Endometrial microvascular endothelial cells (primary cell): Measurements from ENCODE around the gene PPM1M. TPM values are rescaled to one million over a fixed set of nuclear protein-coding genes. Genes with fewer than 3 reads are reported as not detected.

Experiments used
- in situ Hi-C: cut with HindIII; loops from 2 replicates; pipeline ENCODE4 v1.10.0; 2017; ENCODE audit warnings: low sequenced_read_pairs, low pct_unique_long_range_greater_than_20kb; ENCODE audit errors: inconsistent ontology term
- total RNA-seq: library from RNA; depleted of rRNA; stranded (reverse); fragments of >200 nt; gene quantifications from one replicate; pipeline ENCODE4 v1.2.3, GENCODE V29; 2015; ENCODE audit errors: inconsistent ontology term

PPM1M gene
- total RNA-seq, 1 donor from 2014 or later: 15.2 TPM

- in situ Hi-C loops: no loop called here
Observed at GRCh38 chr3:52289338-52289746, 43.8 kb downstream of the PPM1M start.

DNA sequence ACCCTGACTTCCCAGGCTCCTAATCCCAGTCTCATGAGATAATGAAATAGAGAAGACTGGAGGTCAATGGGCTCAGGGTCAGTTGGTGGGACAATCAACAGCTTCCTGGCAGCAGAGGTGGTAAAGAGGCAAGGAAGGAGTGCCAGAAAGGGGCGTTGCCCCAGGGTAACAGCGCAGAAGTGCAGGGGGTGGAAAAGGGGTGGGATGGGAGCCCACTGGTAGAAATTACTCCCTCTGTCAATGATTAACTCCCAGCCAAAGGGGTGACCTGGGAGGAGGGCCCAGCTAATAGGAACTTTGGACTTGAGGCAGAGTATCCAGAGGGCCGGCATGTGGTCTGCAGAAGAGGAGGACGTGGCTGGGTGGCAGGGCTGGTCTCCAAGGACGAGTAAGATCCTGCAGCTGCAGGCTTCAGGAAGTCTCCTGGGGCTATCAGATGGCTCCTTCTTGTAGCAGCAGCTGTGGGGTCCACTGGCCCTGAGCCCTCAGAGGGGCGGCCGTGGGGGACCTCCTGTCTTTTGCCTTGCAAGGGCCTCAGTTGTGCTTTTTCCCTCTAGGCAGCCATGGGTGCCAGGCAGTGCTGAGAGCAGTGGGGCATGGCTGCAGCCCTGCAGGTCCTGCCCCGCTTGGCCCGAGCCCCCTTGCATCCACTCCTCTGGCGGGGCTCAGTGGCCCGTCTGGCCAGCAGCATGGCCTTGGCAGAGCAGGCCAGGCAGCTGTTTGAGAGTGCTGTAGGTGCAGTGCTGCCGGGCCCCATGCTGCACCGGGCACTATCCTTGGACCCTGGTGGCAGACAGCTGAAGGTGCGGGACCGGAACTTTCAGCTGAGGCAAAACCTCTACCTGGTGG, 44.4 kb downstream of the PPM1M start:
- in situ Hi-C loops: no loop called here

DNA sequence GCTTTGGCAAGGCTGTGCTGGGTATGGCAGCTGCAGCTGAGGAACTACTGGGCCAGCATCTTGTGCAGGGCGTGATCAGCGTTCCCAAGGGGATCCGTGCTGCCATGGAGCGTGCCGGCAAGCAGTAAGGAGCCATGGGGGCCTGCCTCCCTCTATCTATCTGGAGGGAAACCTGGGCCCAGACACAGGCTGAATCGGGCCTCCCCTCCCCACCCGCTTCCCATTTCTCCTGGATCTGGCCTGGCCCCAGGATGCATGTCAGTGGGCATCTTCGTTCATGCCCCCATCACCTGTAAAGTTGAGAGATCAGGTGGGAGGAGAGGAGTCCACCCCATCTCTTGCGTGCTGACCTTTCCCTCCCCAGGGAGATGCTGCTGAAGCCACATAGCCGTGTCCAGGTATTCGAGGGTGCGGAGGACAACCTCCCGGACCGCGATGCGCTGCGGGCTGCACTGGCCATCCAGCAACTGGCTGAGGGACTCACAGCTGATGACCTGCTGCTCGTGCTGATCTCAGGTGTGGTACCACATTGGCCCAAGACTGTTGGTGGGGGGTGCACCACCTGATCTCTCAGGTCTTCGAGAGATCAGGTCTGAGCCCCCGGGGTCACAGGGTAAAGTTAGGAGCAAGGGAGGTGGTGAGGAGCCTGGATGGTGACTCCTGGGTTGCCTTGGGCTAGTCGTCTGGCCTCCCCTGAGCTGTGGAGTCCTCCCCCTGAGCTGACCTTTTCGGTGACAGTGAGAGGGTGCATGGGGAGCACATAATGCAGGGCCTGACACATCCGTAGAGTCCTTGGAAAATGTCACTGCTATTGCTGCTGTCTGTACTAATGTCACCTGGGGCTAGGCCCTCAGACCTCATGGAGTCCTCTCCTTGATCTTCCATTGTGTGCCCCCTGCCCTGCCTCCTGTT, 45.3 kb downstream of the PPM1M start:
- in situ Hi-C loops: no loop called here

GRCh38 chr3:52291508-52292181, 46.1 kb downstream of the PPM1M start:
- in situ Hi-C loops: no loop called here

DNA sequence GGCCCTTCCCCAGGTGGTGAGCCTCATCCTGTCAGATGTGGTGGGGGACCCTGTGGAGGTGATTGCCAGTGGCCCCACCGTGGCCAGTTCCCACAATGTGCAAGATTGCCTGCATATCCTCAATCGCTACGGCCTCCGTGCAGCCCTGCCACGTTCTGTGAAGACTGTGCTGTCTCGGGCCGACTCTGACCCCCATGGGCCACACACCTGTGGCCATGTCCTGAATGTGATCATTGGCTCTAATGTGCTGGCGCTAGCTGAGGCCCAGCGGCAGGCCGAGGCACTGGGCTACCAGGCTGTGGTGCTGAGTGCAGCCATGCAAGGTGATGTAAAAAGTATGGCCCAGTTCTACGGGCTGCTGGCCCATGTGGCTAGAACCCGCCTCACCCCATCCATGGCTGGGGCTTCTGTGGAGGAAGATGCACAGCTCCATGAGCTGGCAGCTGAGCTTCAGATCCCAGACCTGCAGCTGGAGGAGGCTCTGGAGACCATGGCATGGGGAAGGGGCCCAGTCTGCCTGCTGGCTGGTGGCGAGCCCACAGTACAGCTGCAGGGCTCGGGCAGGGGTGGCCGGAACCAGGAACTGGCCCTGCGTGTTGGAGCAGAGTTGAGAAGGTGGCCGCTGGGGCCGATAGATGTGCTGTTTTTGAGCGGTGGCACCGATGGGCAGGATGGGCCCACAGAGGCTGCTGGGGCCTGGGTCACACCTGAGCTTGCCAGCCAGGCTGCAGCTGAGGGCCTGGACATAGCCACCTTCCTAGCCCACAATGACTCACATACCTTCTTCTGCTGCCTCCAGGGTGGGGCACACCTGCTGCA, 46.9 kb downstream of the PPM1M start:
- in situ Hi-C loops: no loop called here

DNA sequence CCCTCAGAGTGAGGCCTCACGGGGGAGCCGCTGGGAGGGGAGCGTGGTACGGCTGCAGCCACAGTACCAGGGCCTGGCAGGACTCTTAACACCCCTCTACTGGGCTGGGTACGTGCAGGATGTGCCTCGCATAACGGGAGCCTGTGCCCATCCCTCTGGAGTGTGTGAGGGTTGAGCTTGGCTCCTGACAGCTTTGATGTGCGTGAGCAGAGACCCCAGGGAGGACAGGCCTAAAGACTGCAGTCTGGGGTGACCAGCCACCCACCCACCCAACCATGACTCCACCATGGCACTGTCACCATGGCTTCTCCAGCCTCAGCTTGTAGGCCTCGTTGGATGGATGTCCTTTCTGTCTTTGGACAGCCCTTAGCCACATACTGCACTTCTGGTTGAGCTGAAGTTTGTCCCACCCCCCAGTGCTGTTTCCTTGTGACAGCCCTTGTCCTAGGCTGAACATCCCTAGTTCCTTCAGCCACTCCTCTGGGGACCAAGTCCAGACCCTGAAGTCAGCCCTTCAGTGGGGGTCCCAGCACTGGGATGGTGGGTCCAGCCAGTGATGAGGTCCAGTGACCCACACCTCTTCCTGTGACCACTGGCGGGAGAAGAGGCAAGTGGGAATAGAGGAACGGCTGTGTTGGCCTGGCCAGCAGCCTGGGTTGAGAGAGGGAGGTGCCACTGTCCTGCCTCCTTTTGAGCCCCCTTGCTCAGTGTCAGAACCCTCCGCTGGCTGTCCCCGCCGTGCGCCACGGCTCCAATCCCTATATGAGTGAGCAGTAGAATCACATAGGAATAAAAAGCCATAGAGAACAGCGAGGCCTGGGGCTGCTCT, 48.1 kb downstream of the PPM1M start:
- in situ Hi-C loops: no loop called here

GRCh38 chr3:52294320-52295150, 49.0 kb downstream of the PPM1M start:
- in situ Hi-C loops: no loop called here

DNA sequence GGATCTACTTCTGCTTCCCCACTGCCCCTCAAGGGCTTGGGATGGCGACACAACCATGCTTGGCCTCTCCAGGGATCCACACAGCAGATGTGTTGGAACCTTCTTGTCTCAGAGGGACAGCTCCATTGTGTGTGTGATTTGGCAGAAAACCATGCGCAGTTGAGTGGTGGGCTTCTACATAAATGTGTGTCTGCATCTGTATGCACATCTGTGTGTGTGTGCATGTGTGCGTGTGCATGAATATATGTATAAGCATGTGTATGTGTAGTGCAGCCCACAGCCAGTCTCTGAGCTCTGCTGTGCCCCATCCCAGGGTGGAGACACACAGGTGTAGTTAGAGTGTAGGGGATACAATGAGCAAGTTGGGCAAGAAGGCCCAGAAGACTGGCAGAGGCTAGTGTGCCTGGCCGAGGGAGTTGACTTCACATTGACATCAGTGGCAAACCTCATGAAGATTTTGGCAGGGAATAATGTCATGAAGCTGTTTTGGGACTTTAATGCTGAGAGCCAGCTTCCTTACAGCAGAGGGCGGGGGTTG, 50.2 kb downstream of the PPM1M start:
- in situ Hi-C loops: no loop called here

GRCh38 chr3:52297242-52298148, 51.9 kb downstream of the PPM1M start:
- in situ Hi-C loops: no loop called here

DNA sequence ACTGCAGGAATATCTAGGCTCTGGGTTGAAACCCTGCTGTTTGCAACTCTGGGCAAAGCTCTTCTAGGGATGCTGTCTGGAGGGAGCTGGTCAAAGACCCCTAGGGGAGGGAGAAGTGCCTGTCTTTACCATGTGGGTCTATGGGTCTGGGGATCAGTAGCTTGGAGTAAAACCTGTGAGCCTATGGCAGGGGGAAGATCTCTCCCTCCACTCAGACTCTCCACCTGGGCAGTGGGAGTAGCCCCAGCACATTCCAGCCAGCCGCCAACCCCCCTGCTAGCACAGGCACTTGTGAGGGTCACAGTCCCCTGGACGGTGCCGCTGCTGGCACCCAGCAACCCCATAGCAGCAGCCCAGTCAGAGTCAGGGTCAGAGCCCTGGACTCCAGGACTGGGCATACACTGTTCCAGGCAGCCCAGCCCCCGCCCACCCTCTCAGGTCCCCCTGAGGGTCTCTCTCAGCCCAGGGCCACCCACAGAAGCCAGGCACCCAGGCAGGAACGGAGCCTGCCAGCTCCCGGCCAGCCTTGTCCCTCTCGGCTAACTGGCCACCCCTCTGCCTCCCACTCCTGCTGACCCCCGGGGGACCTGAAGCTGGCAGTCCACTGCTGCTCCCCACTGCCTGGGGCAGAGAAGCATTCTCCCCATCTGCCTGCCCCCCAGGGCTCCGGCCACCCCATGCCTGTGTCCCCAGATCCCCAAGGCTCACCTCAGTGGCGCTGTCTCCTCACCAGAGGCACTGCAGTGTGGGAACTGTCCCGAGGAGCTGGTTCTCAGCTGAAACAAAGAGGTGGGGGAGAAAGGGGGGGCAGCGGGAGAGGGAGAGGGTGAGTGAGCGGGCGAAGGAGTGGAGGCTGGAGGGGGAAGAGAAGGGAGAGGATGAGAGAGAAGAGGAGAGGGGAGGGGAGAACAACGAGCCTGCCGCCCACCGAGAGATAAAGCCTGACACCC, 52.9 kb downstream of the PPM1M start:
- in situ Hi-C loops: no loop called here

DNA sequence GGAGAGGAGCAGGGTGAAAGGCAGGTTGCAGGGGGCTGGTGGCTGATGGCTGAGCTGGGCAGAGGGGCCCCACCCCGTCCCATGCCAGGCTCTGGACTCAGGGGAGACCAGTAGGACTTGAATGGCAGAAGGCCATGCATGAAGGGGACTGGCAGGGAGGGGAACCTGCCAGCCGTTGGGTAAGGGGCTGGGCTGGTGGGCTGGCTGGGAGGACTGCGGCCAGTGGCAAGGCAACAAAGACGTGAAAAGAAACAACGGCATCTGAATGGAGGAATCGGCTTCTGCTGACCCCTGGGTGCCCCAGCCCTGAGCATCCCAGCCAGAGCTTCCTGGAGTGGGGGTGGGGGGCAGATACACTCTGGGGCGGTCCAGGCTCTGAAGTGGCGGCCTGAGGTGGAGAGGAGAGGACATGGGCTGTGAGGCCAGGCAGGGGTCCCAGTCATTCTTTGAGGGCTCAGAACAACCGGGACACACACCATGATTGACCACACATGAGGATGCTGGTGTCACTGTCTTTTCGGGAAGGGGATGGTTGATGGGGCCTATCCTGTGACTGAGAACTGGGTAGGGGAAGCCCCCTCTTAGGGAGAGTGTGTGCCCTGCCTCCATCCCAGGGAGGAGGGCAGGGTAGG, 53.8 kb downstream of the PPM1M start:
- in situ Hi-C loops: no loop called here
